GM12865 (cell line): Measurements from ENCODE around the gene PRSS53.
A peak's percentile ranks its signal among the peaks of the same experiment; 100 is the strongest.
"Not testable (repeated sequence)": the region's sequence is repeated elsewhere in the genome, so short reads cannot be mapped to it uniquely, and the experiment has no call there.

Experiments used
- DNase-seq: peaks from one replicate; pipeline ENCODE4 v3.0.0; 2010; ENCODE audit warnings: low read depth
- H3K4me3 ChIP-seq: 2 replicates; pipeline ENCODE4 v1.5.1; 2011; ENCODE audit warnings: mild to moderate bottlenecking, low read depth, low read length, control low read depth
- CTCF ChIP-seq: IDR thresholded peaks from 2 replicates; pipeline ENCODE4 v1.5.1; 2011; ENCODE audit warnings: low read length, control low read depth, low read depth, inconsistent platforms; ENCODE audit not compliant: insufficient read depth; ENCODE audit errors: missing control alignments

The PRSS53 gene

DNA sequence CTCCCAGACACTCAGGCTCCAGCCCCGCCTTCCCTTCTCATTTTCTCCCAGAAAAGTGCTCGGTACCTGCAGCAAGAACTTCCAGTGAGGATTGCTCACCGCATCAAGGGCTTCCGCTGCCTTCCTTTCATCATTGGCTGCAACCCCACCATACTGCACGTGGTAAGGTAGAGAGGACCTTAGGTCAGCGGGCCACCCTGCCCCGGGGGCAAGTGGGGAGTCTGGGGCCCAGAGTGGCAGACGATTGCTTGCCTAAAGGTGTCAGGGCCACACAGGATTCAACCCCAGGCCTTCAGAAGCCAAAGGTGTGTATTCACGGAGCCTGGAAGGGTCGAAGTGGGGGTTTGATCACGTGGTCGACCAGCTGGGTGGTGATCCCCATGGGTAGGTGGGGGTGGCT, 20.9 kb upstream of the PRSS53 start:
- no peak overlapping the region for H3K4me3 ChIP-seq
- no peak for DNase-seq
- TF ChIP-seq CTCF = no peak

DNA sequence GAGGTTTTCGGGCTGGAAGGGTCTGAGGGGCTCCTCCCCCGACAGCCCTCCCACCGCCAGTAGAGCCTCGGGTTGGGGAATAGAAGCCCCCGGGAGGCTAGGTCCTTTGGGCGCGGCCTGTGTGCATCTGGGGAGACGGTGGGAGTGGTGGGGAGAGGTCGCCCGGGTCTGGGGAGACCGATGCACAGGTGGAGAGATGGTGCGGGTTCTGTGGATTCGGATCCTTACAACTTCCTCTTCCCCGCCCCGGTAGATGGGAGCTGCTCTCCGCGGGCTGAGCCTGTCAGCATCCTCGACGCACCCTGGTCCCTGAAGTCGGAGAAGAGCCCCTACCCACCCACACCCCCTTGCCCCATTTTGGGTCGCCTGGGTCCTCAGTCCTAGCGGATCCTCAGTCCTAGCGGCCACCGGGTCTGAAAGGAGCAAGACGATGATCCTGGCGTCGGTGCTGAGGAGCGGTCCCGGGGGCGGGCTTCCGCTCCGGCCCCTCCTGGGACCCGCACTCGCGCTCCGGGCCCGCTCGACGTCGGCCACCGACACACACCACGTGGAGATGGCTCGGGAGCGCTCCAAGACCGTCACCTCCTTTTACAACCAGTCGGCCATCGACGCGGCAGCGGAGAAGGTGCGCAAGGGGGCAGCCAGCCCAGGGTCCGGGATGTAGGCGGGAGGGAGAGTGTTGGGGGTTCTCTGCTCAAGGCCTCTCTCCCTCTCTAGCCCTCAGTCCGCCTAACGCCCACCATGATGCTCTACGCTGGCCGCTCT, 20.2 kb upstream of the PRSS53 start:
- TF ChIP-seq CTCF = no peak
- H3K4me3 ChIP-seq = peak overlapping the region; percentile 96
- DNase-seq = no peak

DNA sequence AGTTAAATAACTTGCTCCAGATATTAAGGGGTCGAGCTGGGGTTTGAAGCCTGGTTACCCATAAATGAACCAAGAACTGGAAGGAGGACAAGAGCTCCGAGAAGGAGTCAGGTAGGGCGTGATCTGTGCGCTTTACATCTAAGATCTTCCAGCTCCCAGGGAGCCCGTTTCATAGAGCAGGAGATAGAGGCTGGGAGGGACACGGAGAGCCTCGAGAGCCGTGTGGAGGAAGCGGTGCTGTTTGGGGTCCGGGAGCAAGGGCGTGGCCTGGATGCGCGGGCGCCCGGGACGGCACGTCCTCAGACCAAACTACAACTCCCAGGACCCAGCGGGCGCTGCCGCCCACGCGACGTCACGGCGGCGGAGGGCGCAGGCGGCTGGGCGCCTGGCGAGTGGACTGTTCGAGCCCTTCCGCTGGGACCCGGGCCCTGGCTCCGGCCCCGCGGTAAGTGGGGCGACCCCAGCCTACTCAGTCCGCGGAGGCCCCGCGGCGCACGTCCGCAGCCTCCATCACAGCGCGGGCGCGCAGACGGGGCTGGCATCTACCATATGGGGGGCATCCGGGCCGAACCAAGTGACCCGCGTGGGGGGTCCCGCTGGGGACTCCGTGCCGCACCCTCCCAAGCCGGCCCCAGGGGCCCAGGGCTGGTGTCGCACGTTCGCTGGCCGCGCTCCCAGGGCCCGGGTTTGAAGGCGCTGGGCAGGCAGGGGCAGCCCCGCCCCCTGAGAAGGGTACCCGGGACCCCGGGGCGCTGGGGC, 19.5 kb upstream of the PRSS53 start, which contains the start of gene BCKDK:
TSS of gene BCKDK (plus strand) at position 352 of the 759 bp plus-strand sequence. CDS start 838 bp downstream, outside the sequence.
- H3K4me3 ChIP-seq = peak within 1 kb of the TSS; percentile 96
- TF ChIP-seq CTCF = no peak
- peak; percentile 88 for DNase-seq

DNA sequence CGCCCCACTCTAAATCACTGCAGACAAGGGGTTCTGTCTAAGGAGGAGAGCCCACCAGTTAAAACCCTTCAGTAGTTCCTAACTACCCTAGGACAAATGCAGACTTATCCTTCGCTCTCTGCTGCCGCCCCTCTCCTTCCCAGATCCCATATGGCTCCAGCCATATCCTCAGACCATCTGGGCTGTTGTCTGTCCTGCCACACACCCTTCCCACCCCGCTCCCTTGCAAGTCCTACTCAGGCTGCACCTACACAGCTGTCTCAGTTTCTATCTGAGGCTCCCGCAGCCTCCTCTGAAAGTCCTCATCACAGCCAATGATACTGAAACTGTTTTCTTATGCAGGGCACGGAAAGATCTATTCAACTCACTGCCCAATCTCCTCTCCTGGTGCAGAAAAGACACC, 18.7 kb upstream of the PRSS53 start:
- peak; percentile 81 for DNase-seq
- peak overlapping the region; percentile 96 for H3K4me3 ChIP-seq
- TF ChIP-seq CTCF = no peak

GRCh38 chr16:31106509-31107464, 18.0 kb upstream of the PRSS53 start:
- no peak for TF ChIP-seq CTCF
- peak overlapping the region; percentile 96 for H3K4me3 ChIP-seq

DNA sequence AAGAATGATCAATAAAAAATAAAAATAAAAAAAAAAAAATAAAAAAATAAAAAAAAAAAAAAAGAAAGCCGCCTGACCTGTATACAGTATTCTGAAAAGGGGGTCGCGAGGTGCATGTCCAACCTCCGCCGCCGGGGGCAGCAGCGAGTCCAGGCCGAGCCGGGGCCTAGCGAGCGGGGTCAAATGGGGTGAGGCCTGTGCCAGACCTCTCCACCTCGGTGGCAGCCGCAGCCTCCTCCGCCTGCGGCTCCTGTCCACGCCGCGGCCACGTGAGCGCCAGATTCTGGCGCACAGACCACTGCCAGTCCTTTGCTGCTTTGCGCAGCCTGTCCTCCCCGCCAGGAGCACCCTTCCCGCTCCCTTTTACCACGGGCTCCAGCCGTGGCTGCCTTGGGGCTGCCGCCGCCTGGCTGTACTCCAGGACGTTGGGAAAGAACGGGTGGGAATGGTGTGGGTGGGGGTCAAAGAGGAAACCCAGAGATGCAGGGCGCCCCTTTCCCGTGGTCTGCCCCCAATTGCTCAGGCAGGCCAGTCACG, 17.0 kb upstream of the PRSS53 start:
- no peak overlapping the region for H3K4me3 ChIP-seq
- peak; percentile 78 for TF ChIP-seq CTCF
- DNase-seq = peak; percentile 65

More at GRCh38 chr16:31106509-31107464, 18.0 kb upstream of the PRSS53 start:
- DNase-seq = no peak

- not testable (repeated sequence) for H3K4me3 ChIP-seq, DNase-seq
Observed at GRCh38 chr16:31100876-31101641, 12.3 kb upstream of the PRSS53 start.
